K562 (cell line): Measurements from ENCODE around the gene KTI12. TPM values are rescaled to one million over a fixed set of nuclear protein-coding genes. Genes with fewer than 3 reads are reported as not detected.

ENCODE experiments used
- CBFB ChIP-seq: sonication (generic); formaldehyde crosslinking; IDR thresholded peaks from 2 replicates; pipeline ENCODE4 v1.4.0; 2020; ENCODE audit warnings: mild to moderate bottlenecking, missing genetic modification reagents
- CBX5 ChIP-seq: IDR thresholded peaks from 2 replicates; pipeline ENCODE4 v1.6.1; 2014; ENCODE audit warnings: low read depth, borderline replicate concordance
- CREB1 ChIP-seq, 2 experiments: sonication (generic) in 1 of 2; formaldehyde crosslinking in 1 of 2; IDR thresholded peaks; 2 replicates each; pipeline versions ENCODE4 v1.6.1 to v1.8.0; 2012 to 2022; ENCODE audit warnings: inconsistent platforms in 1 of 2, mild to moderate bottlenecking in 1 of 2, missing genetic modification reagents in 1 of 2, moderate library complexity in 1 of 2
- DACH1 ChIP-seq: fragments of 450-650 bp; IDR thresholded peaks from 2 replicates; pipeline ENCODE4 v1.6.1; 2018; ENCODE audit not compliant: partially characterized antibody
- ELF4 ChIP-seq: fragments of 450-650 bp; formaldehyde crosslinking; IDR thresholded peaks from 2 replicates; pipeline ENCODE4 v1.4.0; 2022; ENCODE audit warnings: missing genetic modification characterization
- ESRRB ChIP-seq: fragments of 250-450 bp; sonication (Bioruptor Pico); IDR thresholded peaks from 2 replicates; pipeline ENCODE4 v1.5.0; 2020; ENCODE audit warnings: mild to moderate bottlenecking, moderate library complexity, borderline replicate concordance
- KAT7 ChIP-seq: sonication (generic); formaldehyde crosslinking; IDR thresholded peaks from 2 replicates; pipeline ENCODE4 v1.8.0; 2022; ENCODE audit warnings: missing genetic modification reagents, mild to moderate bottlenecking, borderline replicate concordance
- L3MBTL2 ChIP-seq: fragments of 450-650 bp; IDR thresholded peaks from 2 replicates; pipeline ENCODE4 v1.6.1; 2016; ENCODE audit warnings: mild to moderate bottlenecking, moderate library complexity
- MYC ChIP-seq, 2 experiments: fragments of 250-450 bp in 1 of 2; sonication (Bioruptor Pico) in 1 of 2; IDR thresholded peaks; 2 replicates each; pipeline versions ENCODE4 v1.5.1 to v1.6.1; 2012 to 2021; ENCODE audit warnings: low read depth in 2 of 2, borderline replicate concordance in 1 of 2, improper control_type of control experiment in 1 of 2, low read length in 1 of 2, mild to moderate bottlenecking in 1 of 2, moderate library complexity in 1 of 2
- MYNN ChIP-seq, 2 experiments: sonication (generic); formaldehyde crosslinking in 1 of 2; IDR thresholded peaks; 2 replicates each; pipeline versions ENCODE4 v1.5.0 to v1.6.1; 2016 to 2020; ENCODE audit warnings: antibody characterized with exemption in 1 of 2, missing genetic modification reagents in 1 of 2
- RBM39 ChIP-seq: fragments of 200-400 bp; formaldehyde crosslinking; optimal IDR thresholded peaks from 2 replicates; pipeline ENCODE3; 2018; ENCODE audit warnings: low read depth, low read length
- SIN3B ChIP-seq: fragments of 450-650 bp; IDR thresholded peaks from 2 replicates; pipeline ENCODE4 v1.6.1; 2017; ENCODE audit warnings: low read depth, mild to moderate bottlenecking, moderate library complexity
- SMARCB1 ChIP-seq: IDR thresholded peaks from 2 replicates; pipeline ENCODE4 v1.6.1; 2011; ENCODE audit warnings: improper control_type of control experiment, low read depth; ENCODE audit not compliant: insufficient read length
- TAF9B ChIP-seq: fragments of 450-650 bp; IDR thresholded peaks from 2 replicates; pipeline ENCODE4 v1.6.1; 2018; ENCODE audit warnings: mild to moderate bottlenecking; ENCODE audit not compliant: partially characterized antibody
- TEAD1 ChIP-seq, 2 experiments: fragments of 450-650 bp in 1 of 2; sonication (generic) in 1 of 2; formaldehyde crosslinking; IDR thresholded peaks; 2 replicates each; pipeline versions ENCODE4 v1.4.0 to v1.8.0; 2020 to 2022; ENCODE audit warnings: mild to moderate bottlenecking in 2 of 2, missing genetic modification reagents in 1 of 2
- ZNF324 ChIP-seq: fragments of 250-450 bp; sonication (Bioruptor Pico); IDR thresholded peaks from 2 replicates; pipeline ENCODE4 v1.4.0; 2020; ENCODE audit warnings: mild to moderate bottlenecking
- ZNF696 ChIP-seq: fragments of 250-450 bp; sonication (Bioruptor Pico); conservative IDR thresholded peaks from 2 replicates; pipeline ENCODE4 v1.4.0; 2020; ENCODE audit warnings: mild to moderate bottlenecking, moderate library complexity
- polyA plus RNA-seq, 8 experiments: library from polyadenylated mRNA; depleted of rRNA in 4 of 8; stranded (reverse) in 5 of 8; unstranded in 3 of 8; fragments of >200 nt; fragmentation: Nextera tagmentation in 2 of 8; fragmentation: Illumina TruSeq in 1 of 8; extraction: Ambion mirVana in 2 of 8; extraction: Trizol in 1 of 8; gene quantifications; 2 replicates each; pipeline versions ENCODE4 v1.2.1 to v1.2.3, GENCODE V29; 2011 to 2014; ENCODE audit warnings: inconsistent platforms in 1 of 8, missing spikeins in 1 of 8
- total RNA-seq, 7 experiments: library from RNA; depleted of rRNA in 6 of 7; stranded (reverse); fragments of >200 nt in 6 of 7; fragmentation: Illumina TruSeq in 2 of 7; extraction: Trizol in 2 of 7; gene quantifications; 2 replicates each; pipeline versions ENCODE4 v1.2.1 to v1.2.3, GENCODE V29; 2011 to 2021; ENCODE audit warnings: low replicate concordance in 1 of 7
- TF ChIP-seq, protein P1 (sequence below): sonication (generic); formaldehyde crosslinking; IDR thresholded peaks from 2 replicates; pipeline ENCODE4 v1.8.0; 2022; ENCODE audit warnings: mild to moderate bottlenecking, missing genetic modification reagents
- TF ChIP-seq, protein P2 (sequence below): fragments of 450-650 bp; IDR thresholded peaks from 2 replicates; pipeline ENCODE4 v1.6.1; 2016
- TF ChIP-seq, protein P3 (sequence below): fragments of 450-650 bp; formaldehyde crosslinking; IDR thresholded peaks from 2 replicates; pipeline ENCODE4 v1.4.0; 2020; ENCODE audit warnings: mild to moderate bottlenecking, moderate library complexity

Gene KTI12
- total and polyA plus RNA-seq, 9 of the 15 experiments (the other 6 are each of a cell fraction or from before 2014, with no cell fraction given), result 3.1 to 22.8 (median 11.6) TPM

DNA sequence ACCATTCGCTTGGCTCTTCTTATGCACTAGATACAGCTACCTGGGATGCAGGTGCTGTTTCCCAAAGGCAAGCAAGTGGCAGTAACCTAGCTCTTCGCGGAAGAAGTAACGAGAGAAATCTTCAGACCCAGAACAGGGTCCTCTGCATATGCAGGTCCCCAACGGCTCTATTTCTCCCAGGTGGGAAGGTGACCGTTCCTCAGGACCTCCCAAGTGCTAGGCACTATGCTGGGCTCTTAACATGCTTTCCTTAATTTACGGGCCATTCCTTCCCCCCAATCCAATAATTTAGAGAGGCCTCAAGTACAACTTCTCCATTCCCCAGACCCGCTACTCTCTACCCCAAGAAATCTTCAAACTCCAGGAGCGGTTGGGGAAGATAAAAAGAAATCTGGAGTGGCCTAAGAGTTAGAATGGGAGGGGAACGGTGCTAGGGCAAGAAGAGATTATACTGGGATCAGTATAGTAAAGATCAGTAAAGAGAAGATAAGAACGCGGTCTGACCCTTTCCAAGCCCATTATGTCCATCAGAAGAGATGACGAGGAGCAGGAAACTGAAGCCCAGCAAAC lies 21.0 kb upstream of the KTI12 start (continued):
- TF ChIP-seq, protein P1, sequence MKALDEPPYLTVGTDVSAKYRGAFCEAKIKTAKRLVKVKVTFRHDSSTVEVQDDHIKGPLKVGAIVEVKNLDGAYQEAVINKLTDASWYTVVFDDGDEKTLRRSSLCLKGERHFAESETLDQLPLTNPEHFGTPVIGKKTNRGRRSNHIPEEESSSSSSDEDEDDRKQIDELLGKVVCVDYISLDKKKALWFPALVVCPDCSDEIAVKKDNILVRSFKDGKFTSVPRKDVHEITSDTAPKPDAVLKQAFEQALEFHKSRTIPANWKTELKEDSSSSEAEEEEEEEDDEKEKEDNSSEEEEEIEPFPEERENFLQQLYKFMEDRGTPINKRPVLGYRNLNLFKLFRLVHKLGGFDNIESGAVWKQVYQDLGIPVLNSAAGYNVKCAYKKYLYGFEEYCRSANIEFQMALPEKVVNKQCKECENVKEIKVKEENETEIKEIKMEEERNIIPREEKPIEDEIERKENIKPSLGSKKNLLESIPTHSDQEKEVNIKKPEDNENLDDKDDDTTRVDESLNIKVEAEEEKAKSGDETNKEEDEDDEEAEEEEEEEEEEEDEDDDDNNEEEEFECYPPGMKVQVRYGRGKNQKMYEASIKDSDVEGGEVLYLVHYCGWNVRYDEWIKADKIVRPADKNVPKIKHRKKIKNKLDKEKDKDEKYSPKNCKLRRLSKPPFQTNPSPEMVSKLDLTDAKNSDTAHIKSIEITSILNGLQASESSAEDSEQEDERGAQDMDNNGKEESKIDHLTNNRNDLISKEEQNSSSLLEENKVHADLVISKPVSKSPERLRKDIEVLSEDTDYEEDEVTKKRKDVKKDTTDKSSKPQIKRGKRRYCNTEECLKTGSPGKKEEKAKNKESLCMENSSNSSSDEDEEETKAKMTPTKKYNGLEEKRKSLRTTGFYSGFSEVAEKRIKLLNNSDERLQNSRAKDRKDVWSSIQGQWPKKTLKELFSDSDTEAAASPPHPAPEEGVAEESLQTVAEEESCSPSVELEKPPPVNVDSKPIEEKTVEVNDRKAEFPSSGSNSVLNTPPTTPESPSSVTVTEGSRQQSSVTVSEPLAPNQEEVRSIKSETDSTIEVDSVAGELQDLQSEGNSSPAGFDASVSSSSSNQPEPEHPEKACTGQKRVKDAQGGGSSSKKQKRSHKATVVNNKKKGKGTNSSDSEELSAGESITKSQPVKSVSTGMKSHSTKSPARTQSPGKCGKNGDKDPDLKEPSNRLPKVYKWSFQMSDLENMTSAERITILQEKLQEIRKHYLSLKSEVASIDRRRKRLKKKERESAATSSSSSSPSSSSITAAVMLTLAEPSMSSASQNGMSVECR (CRISPR knock-in tag), result 0 out of 2 replicates have a peak, but pooled peaks have one; percentile 2
- TF ChIP-seq RBM39 (no peak), TAF9B (no peak), CBX5 (no peak), L3MBTL2 (no peak), ESRRB (CRISPR knock-in tag) (0 out of 2 replicates have a peak, but pooled peaks have one; percentile 51), KAT7 (no peak), CBFB (CRISPR knock-in tag) (no peak), ZNF324 (no peak), SMARCB1 (no peak), CREB1 (IDR thresholded peaks at IDR 0.05) (no peak), CREB1 (CRISPR knock-in tag; IDR thresholded peaks at IDR 0.05) (no peak), MYNN (IDR thresholded peaks at IDR 0.05) (no peak), MYNN (CRISPR knock-in tag; IDR thresholded peaks at IDR 0.05) (no peak), SIN3B (0 out of 2 replicates have a peak, but pooled peaks have one; percentile 24), ZNF696 (no peak), ELF4 (CRISPR knock-in tag) (no peak), MYC (IDR thresholded peaks at IDR 0.05; ENCODE audit: low read depth, low read length) (no peak; the same call in 1 of the 2 replicates), MYC (CRISPR knock-in tag; IDR thresholded peaks at IDR 0.05; ENCODE audit: borderline replicate concordance, low read depth) (no peak), TEAD1 (CRISPR knock-in tag; IDR thresholded peaks at IDR 0.05) (no peak), DACH1 (no peak)
- TF ChIP-seq, protein P2, sequence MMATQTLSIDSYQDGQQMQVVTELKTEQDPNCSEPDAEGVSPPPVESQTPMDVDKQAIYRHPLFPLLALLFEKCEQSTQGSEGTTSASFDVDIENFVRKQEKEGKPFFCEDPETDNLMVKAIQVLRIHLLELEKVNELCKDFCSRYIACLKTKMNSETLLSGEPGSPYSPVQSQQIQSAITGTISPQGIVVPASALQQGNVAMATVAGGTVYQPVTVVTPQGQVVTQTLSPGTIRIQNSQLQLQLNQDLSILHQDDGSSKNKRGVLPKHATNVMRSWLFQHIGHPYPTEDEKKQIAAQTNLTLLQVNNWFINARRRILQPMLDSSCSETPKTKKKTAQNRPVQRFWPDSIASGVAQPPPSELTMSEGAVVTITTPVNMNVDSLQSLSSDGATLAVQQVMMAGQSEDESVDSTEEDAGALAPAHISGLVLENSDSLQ, result no peak
- TF ChIP-seq, protein P3, sequence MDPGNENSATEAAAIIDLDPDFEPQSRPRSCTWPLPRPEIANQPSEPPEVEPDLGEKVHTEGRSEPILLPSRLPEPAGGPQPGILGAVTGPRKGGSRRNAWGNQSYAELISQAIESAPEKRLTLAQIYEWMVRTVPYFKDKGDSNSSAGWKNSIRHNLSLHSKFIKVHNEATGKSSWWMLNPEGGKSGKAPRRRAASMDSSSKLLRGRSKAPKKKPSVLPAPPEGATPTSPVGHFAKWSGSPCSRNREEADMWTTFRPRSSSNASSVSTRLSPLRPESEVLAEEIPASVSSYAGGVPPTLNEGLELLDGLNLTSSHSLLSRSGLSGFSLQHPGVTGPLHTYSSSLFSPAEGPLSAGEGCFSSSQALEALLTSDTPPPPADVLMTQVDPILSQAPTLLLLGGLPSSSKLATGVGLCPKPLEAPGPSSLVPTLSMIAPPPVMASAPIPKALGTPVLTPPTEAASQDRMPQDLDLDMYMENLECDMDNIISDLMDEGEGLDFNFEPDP (CRISPR knock-in tag), result no peak
